K562 (cell line): ENCODE results near the gene MCAM. TPM values are rescaled to one million over a fixed set of nuclear protein-coding genes. Genes with fewer than 3 reads are reported as not detected.

ENCODE experiments used
- CBX8 ChIP-seq: fragments of 200-600 bp; sonication (generic); IDR thresholded peaks from 2 replicates; pipeline ENCODE4 v1.6.1; 2012; ENCODE audit warnings: borderline replicate concordance, mixed run types, low read depth, mild to moderate bottlenecking, moderate library complexity, mixed read lengths, low read length, control low read depth, inconsistent platforms; ENCODE audit not compliant: poor library complexity, severe bottlenecking; ENCODE audit errors: extremely low read depth
- E2F8 ChIP-seq: fragments of 450-650 bp; IDR thresholded peaks from 2 replicates; pipeline ENCODE4 v1.7.1; 2018; ENCODE audit warnings: mild to moderate bottlenecking, low read depth; ENCODE audit not compliant: partially characterized antibody
- ESRRA ChIP-seq: fragments of 450-650 bp; IDR thresholded peaks from 2 replicates; pipeline ENCODE4 v1.6.1; 2014; ENCODE audit warnings: low read depth, mild to moderate bottlenecking, moderate library complexity, borderline replicate concordance
- ESRRB ChIP-seq: fragments of 250-450 bp; sonication (Bioruptor Pico); IDR thresholded peaks from 2 replicates; pipeline ENCODE4 v1.5.0; 2020; ENCODE audit warnings: mild to moderate bottlenecking, moderate library complexity, borderline replicate concordance
- HLTF ChIP-seq: fragments of 450-650 bp; IDR thresholded peaks from 2 replicates; pipeline ENCODE4 v1.6.1; 2016
- PTRF ChIP-seq: fragments of 450-650 bp; IDR thresholded peaks from 2 replicates; pipeline ENCODE4 v1.6.1; 2016; ENCODE audit warnings: mild to moderate bottlenecking, missing genetic modification characterization, missing compliant biosample characterization
- THRB ChIP-seq: fragments of 450-650 bp; formaldehyde crosslinking; conservative IDR thresholded peaks from 2 replicates; pipeline ENCODE4 v1.4.0; 2022; ENCODE audit warnings: mild to moderate bottlenecking, missing genetic modification characterization
- polyA plus RNA-seq, 8 experiments: library from polyadenylated mRNA; depleted of rRNA in 4 of 8; stranded (reverse) in 5 of 8; unstranded in 3 of 8; fragments of >200 nt; fragmentation: Nextera tagmentation in 2 of 8; fragmentation: Illumina TruSeq in 1 of 8; extraction: Ambion mirVana in 2 of 8; extraction: Trizol in 1 of 8; gene quantifications; 2 replicates each; pipeline versions ENCODE4 v1.2.1 to v1.2.3, GENCODE V29; 2011 to 2014; ENCODE audit warnings: inconsistent platforms in 1 of 8, missing spikeins in 1 of 8
- total RNA-seq, 7 experiments: library from RNA; depleted of rRNA in 6 of 7; stranded (reverse); fragments of >200 nt in 6 of 7; fragmentation: Illumina TruSeq in 2 of 7; extraction: Trizol in 2 of 7; gene quantifications; 2 replicates each; pipeline versions ENCODE4 v1.2.1 to v1.2.3, GENCODE V29; 2011 to 2021; ENCODE audit warnings: low replicate concordance in 1 of 7

Gene MCAM
- total and polyA plus RNA-seq, 9 of the 15 experiments (the other 6 are each of a cell fraction or from before 2014, with no cell fraction given) = 14.7 to 118 (median 53.6) TPM

GRCh38 chr11:119342362-119343130 lies 25.6 kb upstream of the MCAM start (continued):
- TF ChIP-seq CBX8 (no peak), HLTF (no peak), ESRRB (CRISPR knock-in tag) (no peak), PTRF (no peak), ESRRA (no peak), E2F8 (no peak), THRB (CRISPR knock-in tag) (no peak)
